Epidermal melanocyte (primary cell): ENCODE results near the gene KDM4C.
A peak's percentile ranks its signal among the peaks of the same experiment; 100 is the strongest.
"Not testable (repeated sequence)": the region's sequence is repeated elsewhere in the genome, so short reads cannot be mapped to it uniquely, and the experiment has no call there.

Source experiments
- DNase-seq: peaks from one replicate; pipeline ENCODE4 v3.0.0; 2011; ENCODE audit warnings: low spot score; ENCODE audit not compliant: insufficient read length

Gene KDM4C

DNA sequence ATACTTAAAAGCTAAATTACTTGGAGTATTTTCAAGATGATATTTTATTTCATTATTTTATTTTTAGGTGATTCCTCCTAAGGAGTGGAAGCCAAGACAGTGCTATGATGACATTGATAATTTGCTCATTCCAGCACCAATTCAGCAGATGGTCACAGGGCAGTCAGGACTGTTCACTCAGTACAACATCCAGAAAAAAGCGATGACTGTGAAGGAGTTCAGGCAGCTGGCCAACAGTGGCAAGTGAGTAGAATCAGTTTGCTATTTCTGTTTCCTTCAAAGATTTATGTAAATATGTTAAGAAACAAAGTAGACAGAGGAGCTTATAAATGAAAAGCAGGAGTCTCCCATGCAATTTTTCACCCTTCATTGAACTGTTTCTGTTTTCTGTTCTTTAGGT lies 47.8 kb downstream of the KDM4C start:
- DNase-seq = no peak

- DNase-seq = not testable (repeated sequence)
These were observed 48.5 kb downstream of the KDM4C start for GRCh38 chr9:6806318-6806717.

GRCh38 chr9:6807669-6808068 lies 49.9 kb downstream of the KDM4C start:
- DNase-seq = not testable (repeated sequence)

- DNase-seq = peak; percentile 19
These were observed 53.7 kb downstream of the KDM4C start for GRCh38 chr9:6811436-6811835.

- DNase-seq = no peak
These were observed 58.8 kb downstream of the KDM4C start for GRCh38 chr9:6816581-6816980.

DNA sequence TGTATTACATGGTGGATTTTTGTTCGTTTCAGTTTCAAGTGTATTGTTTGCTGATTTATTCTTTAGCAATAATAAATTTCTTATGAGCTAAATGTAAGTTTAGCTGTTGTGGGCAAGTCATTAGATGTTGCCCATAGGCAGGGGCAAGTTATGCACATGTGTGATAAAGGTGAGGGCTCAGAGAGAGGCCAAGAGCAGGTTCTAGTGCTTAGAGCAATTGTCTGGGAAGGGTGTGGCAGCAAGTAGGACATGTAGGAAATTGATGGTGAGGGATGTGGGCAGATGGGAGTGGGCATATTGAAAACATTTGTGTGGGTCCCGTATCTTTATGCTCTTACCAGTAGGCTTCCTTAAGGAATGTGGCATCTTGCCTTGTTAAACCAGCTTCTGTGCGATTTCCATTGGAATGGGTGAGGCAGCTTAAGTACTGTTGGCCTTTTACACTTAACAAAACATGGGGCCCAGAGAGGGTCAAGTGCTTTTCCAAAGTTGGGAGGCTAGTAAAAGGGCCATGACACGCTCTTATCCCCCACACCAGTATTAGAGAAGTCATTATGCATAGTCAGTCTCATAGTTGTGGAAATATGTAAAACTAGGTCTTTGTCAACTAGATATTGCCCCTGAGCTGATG lies 60.6 kb downstream of the KDM4C start:
- no peak for DNase-seq

- no peak for DNase-seq
These were observed 61.3 kb downstream of the KDM4C start for GRCh38 chr9:6819112-6819511.

GRCh38 chr9:6819529-6819928 lies 61.8 kb downstream of the KDM4C start:
- DNase-seq = no peak

DNA sequence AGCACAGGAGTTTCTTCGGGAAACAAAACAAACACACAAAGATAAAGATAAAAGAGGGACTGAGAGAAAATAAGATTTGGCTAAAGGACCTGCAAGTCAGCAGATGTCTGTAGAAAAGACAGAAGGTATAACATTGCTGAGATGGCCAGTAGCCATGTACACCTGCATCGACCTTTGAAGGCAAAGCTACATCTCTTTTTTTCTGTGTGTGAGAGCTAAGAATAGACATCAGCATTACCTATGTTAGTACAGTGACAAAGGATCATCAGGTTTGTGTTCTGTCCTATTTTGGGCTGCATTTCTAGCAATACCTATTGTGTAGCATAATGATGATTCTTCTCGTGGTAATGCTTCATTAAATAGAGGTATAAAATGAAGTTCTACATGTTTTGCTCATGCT lies 64.9 kb downstream of the KDM4C start:
- DNase-seq = no peak

DNA sequence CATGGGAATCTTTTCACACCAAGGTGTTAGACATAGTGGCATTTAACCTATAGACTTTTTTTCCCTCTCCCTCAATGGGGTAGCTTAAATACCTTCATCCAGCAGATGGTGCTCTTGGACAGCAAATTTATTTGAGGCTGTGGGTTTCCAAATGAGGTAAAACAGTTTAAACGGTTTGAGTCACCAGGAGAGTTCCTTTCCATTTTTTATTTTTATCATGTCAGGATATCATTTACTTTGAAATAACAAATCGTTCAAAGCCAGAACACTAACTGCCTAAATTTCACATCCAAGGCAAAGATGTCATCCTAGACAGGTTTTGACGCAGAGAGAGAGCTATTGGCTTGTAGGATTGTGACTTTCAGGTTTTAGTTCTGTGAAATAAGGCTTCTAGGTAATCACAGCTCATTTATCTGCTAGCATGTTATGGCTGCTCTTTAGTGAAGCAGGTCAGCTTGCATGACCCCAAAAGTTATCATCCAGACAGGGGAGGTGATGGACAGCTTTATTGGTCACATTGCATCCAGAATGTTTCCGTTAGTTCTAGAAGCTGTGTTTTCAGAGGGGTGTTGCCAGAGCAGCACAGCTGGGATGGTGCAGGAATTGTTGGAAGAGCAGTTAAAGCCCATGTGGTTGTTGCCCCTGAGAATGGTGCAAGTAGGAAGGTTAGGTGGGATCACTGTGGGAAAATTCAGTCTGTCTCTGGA lies 69.8 kb downstream of the KDM4C start:
- DNase-seq = no peak

- no peak for DNase-seq
These were observed 71.3 kb downstream of the KDM4C start for GRCh38 chr9:6829027-6829426.

- no peak for DNase-seq
These were observed 71.8 kb downstream of the KDM4C start for GRCh38 chr9:6829536-6829935.

DNA sequence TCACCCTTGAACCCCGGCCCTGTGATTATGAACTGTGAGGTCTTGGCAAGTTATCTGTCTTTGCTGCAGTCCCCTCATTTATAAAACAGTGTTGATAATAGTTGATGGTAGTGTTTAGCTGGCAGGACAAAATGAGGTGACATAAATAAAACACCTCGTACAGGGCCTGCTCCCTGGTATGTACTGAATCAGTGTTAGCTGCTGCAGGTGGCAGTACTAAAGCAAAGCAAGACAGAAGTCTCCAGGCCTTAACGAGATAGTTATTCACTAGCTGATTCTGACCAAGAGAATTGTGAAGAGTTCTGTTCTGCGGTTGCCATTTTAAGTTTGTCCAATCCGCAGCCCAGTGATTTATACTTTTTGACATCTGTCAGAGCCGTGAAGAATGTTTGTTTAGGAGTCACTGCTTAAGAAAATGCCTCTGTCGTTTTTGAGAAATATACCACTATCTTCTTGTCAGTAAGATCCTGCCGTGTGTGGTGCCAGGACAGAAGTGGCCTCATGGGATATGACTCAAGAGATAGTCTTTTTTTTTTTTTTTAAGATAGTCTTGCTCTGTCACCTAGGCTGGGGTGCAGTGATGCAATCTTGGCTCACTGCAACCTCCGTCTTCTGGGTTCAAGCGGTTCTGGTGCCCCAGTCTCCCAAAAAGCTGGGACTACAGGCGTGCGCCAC lies 75.9 kb downstream of the KDM4C start:
- no peak for DNase-seq

DNA sequence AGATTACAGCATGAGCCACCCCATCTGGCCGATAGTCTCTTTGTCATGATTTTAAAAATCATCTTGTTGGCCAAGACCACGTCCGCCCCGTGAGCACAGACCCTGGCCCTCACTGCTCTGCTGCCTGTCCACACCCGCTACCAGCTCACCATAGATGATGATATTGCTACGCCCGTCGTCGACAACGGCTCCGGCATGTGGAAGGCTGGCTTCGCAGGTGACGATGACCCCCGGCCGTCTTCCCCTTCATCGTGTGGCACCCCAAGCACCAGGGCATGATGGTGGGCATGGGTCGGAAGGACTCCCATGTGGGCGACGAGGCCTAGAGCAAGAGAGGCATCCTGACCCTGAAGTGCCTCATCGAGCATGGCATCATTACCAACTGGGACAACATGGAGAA lies 76.5 kb downstream of the KDM4C start:
- DNase-seq = no peak

DNA sequence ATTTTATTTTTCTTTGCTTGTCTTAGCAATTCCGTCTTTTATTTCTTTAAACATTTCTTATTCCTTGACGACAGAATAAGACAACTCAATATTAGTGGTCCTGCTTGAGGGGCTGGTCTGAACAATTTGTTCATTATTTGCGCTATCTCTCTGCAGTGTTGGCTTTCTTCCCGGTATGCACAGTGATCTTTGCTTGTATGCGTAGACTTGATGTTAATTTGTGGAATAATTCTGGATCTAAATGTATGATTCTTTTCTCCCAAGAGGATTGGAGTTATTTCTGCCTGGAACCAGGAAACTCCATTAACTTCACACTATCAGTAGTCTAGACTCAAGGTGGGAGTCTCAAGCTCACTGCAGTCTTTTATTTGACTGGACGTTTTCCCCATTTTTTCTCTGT lies 80.4 kb downstream of the KDM4C start:
- DNase-seq = no peak

DNA sequence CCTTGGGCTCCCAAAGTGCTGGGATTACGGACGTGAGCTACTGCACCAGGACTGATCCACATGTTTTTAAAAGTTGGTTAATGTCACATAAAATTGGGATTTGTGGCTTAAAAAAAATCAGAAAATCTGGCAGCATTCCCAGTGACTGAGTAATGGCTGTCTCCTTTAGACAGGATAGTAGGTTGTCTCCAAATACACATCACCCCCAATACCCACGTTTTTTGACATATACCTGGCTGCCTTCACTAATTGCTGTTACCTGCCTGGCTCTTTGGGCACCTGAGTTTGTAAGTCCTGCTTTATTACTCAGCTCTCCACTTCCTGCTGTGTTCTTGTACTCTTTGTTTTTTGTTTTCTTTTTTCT lies 84.8 kb downstream of the KDM4C start:
- no peak for DNase-seq

- no peak for DNase-seq
These were observed 86.0 kb downstream of the KDM4C start for GRCh38 chr9:6843742-6844141.

- no peak for DNase-seq
These were observed 86.5 kb downstream of the KDM4C start for GRCh38 chr9:6844267-6844666.

- no peak for DNase-seq
These were observed 87.5 kb downstream of the KDM4C start for GRCh38 chr9:6845128-6845826.

DNA sequence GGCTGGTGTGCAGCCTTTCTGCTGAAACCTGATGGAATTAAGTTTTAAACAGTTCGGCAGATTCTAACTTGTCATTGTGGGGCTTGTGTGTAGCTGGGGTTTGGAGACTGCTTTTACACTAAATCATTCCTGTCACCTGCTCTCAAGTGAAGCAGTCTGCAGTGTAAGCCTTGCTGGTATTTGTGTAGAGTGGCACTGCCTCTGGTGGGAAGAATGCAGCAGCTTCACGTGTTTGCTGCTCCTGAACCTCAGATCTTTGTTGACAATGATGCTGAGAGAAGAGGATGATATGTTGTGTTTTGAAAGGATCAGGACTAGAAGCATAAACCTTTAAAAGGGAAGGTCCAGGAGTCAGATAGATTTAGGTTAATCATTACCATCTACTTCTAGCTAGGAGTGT lies 88.1 kb downstream of the KDM4C start:
- DNase-seq = no peak

DNA sequence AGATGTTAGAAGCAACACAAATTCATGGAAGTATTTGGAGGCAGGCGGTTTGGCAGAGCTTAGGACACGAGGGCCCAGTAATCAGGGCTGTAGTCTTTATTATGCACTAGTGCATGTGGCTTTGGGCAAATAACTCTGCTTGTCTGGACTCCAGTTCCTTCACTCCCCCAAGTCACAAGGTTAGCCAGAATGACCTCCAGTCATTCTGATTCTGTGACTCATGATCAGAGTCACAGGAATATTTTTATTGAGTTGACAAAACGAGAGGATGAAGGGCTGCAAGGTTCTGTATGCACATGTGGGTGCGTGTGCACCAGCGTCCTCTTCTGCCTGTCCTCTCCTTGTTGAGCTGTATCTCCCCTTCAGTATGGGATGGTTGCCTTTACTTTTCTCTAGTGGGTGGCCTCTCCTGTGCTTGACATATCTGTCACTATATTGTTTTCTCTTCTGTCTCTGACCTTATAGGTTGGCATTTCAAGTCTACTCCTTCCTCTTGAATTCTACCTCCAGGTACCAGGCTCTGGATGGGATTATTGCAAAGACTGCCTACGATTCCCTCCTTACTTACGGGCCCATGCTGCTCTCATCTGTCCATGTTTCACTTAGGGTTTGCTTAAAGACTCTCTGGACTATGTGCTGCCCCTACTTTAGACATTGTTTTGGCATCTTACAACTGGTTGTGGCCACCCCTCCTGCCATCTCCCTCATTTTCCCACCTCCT lies 94.6 kb downstream of the KDM4C start:
- no peak for DNase-seq

DNA sequence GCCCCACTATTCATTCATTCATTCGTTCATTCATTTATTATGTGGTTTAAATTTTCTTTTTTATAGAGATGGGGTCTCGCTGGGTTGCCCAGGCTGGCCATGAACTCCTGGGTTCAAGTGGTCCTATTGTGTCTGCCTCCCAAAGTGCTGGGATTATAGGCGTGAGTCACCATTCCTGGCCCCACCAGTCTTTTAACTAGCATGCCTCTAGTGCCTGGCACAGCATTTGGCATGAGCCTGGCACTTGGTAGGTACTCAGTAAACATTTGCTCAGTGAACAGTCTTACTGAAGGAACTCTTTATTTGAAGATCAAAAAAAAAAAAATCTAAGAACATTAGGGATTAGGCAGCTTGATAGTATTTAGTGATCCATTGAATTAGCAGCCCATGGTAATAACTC lies 98.1 kb downstream of the KDM4C start:
- no peak for DNase-seq
